Activated T-helper 1 cell treated with anti-CD3 and anti-CD28 coated beads, Interleukin-12 subunit alpha, Interleukin-12 subunit beta, Interleukin-2, Interleukin-4 antibody, amounts not matched to agents 30 ng/mL and 10 ng/mL and 1 ng/mL, durations not matched to agents 14 hours and 24 hours and 36 hours (primary cell): ENCODE measurements around the gene GUCY2F. TPM values are rescaled to one million over a fixed set of nuclear protein-coding genes. Genes with fewer than 3 reads are reported as not detected.

ENCODE experiments used
- DNase-seq: peaks from one replicate; pipeline ENCODE4 v3.0.0; 2021; ENCODE audit warnings: low spot score
- H3K27ac Mint-ChIP-seq: one replicate; pipeline ENCODE4 v1.8.0; 2021; ENCODE audit warnings: mild to moderate bottlenecking, mixed read lengths
- H3K27me3 Mint-ChIP-seq: one replicate; pipeline ENCODE4 v1.8.0; 2022; ENCODE audit warnings: mild to moderate bottlenecking, moderate library complexity, mixed read lengths; ENCODE audit not compliant: insufficient read depth
- H3K36me3 Mint-ChIP-seq: one replicate; pipeline ENCODE4 v1.8.0; 2021; ENCODE audit warnings: low read depth, mixed read lengths
- H3K4me1 Mint-ChIP-seq: one replicate; pipeline ENCODE4 v1.8.0; 2021; ENCODE audit warnings: low read depth, mixed read lengths
- H3K4me3 Mint-ChIP-seq: one replicate; pipeline ENCODE4 v1.8.0; 2021; ENCODE audit warnings: mild to moderate bottlenecking, moderate library complexity, mixed read lengths
- H3K9me3 Mint-ChIP-seq: one replicate; pipeline ENCODE4 v1.8.0; 2021; ENCODE audit warnings: mixed read lengths
- intact Hi-C: fragments of 100-400 bp; cut with micrococcal nuclease; formaldehyde crosslinking; loops from one replicate; pipeline ENCODE4 v1.15.1; 2024
- total RNA-seq: library from RNA; stranded (reverse); gene quantifications from 2 replicates; pipeline ENCODE4 v1.2.3, GENCODE V29; 2022

Gene GUCY2F
- total RNA-seq, 1 donor from 2014 or later = not detected

DNA sequence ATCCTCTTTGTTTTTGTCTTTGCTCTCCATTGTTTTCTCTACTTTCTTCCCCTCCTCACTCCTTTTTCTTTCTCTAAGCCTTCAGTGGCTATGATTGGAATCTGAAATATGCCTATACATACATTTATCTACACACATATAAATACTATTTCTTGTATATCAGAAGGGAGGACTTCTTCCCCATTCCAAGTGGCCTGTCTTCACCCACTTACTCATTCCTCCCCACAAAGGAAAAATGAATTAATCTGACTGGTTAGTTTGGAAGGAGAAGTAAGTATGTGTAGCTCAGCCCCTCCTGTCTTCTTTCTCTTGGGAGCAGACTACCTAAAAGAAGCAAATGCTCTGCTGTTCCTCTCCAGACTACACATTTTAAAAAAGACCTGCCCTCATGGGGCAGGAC lies 17.7 kb downstream of the GUCY2F start:
- Mint-ChIP-seq H3K4me1 (no peaks in the 10 kb centered on the region), H3K4me3 (no peak overlapping the region), H3K36me3 (no peaks in the 10 kb centered on the region), H3K9me3 (no peaks in the 10 kb centered on the region), H3K27ac (no peak overlapping the region), H3K27me3 (peaks cover 3% of the 10 kb centered on the region)
- intact Hi-C loops = no loop called here
- DNase-seq = no peak

- no peaks in the 10 kb centered on the region for H3K9me3 Mint-ChIP-seq
- intact Hi-C loops = no loop called here
- peaks cover 3% of the 10 kb centered on the region for H3K27me3 Mint-ChIP-seq
- H3K36me3 Mint-ChIP-seq = no peaks in the 10 kb centered on the region
- H3K27ac Mint-ChIP-seq = no peak overlapping the region
- no peaks in the 10 kb centered on the region for H3K4me1 Mint-ChIP-seq
- DNase-seq = no peak
- H3K4me3 Mint-ChIP-seq = no peak overlapping the region
These were observed 18.1 kb downstream of the GUCY2F start for GRCh38 chrX:109463784-109464183.

GRCh38 chrX:109448282-109448938 lies 33.5 kb downstream of the GUCY2F start:
- Mint-ChIP-seq H3K27me3 (peaks cover 3% of the 10 kb centered on the region), H3K4me3 (no peak overlapping the region), H3K27ac (no peak overlapping the region), H3K9me3 (no peaks in the 10 kb centered on the region), H3K4me1 (no peaks in the 10 kb centered on the region), H3K36me3 (no peaks in the 10 kb centered on the region)
- DNase-seq = no peak
- intact Hi-C loops = no loop called here

DNA sequence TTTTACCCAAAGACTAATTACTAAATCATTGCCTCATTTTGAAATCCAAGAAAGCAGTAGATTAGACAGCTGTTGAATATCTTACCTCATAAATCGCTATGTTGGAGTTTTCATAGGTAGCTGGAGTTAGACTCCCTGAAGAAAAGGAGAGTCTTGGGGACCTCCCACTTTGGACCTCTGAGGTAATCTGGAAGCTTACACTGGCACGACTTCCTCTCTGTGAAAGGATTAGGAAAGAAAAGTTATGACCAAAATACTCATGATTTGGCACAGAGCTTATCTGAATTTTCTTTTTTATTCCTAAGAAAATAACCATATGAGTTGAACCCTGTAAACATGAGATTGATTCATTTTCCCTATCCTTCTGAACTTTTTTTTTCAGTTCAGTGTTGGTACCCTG lies 40.6 kb downstream of the GUCY2F start:
- Mint-ChIP-seq H3K27ac (no peak overlapping the region), H3K9me3 (peaks cover 4% of the 10 kb centered on the region), H3K4me3 (no peak overlapping the region), H3K4me1 (no peaks in the 10 kb centered on the region), H3K27me3 (no peaks in the 10 kb centered on the region), H3K36me3 (no peaks in the 10 kb centered on the region)
- DNase-seq = no peak
- intact Hi-C loops = no loop called here

DNA sequence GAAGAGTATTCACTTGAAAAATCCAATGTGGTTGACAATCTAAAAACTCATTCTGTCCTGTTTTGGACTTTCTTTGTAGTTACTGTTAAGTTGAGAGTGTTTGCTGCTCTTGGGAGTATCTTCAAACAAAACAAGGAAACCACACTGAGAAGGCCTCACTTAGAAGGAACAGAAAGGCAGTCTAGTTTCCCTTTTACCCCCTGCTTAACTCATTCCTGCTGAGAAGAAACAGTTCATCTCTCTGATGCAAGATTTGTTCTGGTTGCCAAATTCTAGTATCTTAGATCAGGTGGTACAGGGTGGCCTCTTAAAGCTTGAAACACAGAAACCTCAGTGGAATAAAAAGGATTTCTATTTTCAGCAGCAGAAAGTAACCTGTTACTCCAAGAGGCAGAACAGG lies 41.4 kb downstream of the GUCY2F start:
- Mint-ChIP-seq H3K4me3 (no peak overlapping the region), H3K27ac (no peak overlapping the region), H3K36me3 (no peaks in the 10 kb centered on the region), H3K27me3 (no peaks in the 10 kb centered on the region), H3K4me1 (no peaks in the 10 kb centered on the region), H3K9me3 (peaks cover 4% of the 10 kb centered on the region)
- intact Hi-C loops = no loop called here
- DNase-seq = no peak

DNA sequence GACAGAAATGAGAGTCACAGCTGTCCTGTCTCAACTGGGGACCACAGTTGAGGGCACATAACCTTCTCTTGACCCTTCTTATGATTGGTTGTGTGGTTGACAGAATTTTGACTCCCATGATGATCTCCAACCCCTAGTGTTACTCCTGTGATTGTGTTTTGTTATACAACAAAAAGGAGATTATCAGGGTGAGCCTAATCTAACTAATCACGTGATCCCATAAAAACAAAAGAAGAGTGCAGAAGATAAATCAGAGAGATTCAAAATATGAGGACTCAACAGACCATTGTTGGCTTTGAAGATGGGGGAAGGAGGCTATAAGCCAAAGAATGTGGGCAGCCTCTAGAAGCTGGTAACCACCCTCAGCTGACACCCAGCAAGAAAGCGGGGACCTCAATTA lies 72.7 kb downstream of the GUCY2F start:
- DNase-seq = no peak
- H3K27ac Mint-ChIP-seq = no peak overlapping the region
- H3K4me1 Mint-ChIP-seq = no peaks in the 10 kb centered on the region
- no peak overlapping the region for H3K4me3 Mint-ChIP-seq
- no peaks in the 10 kb centered on the region for H3K27me3 Mint-ChIP-seq
- no peaks in the 10 kb centered on the region for H3K36me3 Mint-ChIP-seq
- intact Hi-C loops = no loop called here
- no peaks in the 10 kb centered on the region for H3K9me3 Mint-ChIP-seq

GRCh38 chrX:109403922-109404321 lies 78.0 kb downstream of the GUCY2F start:
- no peak for DNase-seq
- Mint-ChIP-seq H3K27ac (no peak overlapping the region), H3K4me1 (no peaks in the 10 kb centered on the region), H3K36me3 (no peaks in the 10 kb centered on the region), H3K4me3 (no peak overlapping the region), H3K9me3 (no peaks in the 10 kb centered on the region), H3K27me3 (no peaks in the 10 kb centered on the region)
- intact Hi-C loops = no loop called here

GRCh38 chrX:109399831-109400230 lies 82.1 kb downstream of the GUCY2F start:
- H3K4me1 Mint-ChIP-seq = no peaks in the 10 kb centered on the region
- no peak for DNase-seq
- intact Hi-C loops = no loop called here

DNA sequence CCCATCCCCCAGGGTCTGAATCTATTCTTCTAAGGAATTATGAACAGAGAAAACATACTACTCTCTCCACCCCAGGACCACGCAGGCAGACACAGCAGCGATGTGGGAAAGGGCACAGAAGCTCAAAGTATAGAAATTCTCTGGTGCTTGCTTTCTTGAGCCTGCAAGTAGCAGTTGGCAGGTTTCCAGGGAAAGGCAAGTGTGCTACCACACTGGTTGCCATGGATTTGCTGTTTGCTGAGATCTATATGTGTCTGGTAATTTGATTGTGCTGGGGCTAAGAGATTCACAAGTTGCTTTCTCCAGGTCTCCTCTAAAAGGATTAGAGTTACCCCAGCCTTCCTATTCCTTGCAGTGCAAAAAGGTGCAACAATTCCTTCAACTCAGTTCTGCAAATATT lies 83.1 kb downstream of the GUCY2F start:
- intact Hi-C loops = no loop called here
- DNase-seq = no peak
- no peak overlapping the region for H3K4me3 Mint-ChIP-seq
- no peaks in the 10 kb centered on the region for H3K9me3 Mint-ChIP-seq
- no peaks in the 10 kb centered on the region for H3K4me1 Mint-ChIP-seq
- no peak overlapping the region for H3K27ac Mint-ChIP-seq
- no peaks in the 10 kb centered on the region for H3K36me3 Mint-ChIP-seq
- H3K27me3 Mint-ChIP-seq = peaks cover 2% of the 10 kb centered on the region

More at GRCh38 chrX:109399831-109400230, 82.1 kb downstream of the GUCY2F start:
- no peaks in the 10 kb centered on the region for H3K36me3 Mint-ChIP-seq
- no peaks in the 10 kb centered on the region for H3K9me3 Mint-ChIP-seq
- H3K27ac Mint-ChIP-seq = no peak overlapping the region
- H3K4me3 Mint-ChIP-seq = no peak overlapping the region
- no peaks in the 10 kb centered on the region for H3K27me3 Mint-ChIP-seq

GRCh38 chrX:109398061-109398460 lies 83.8 kb downstream of the GUCY2F start:
- Mint-ChIP-seq H3K27ac (no peak overlapping the region), H3K9me3 (no peaks in the 10 kb centered on the region), H3K27me3 (peaks cover 2% of the 10 kb centered on the region), H3K4me1 (no peaks in the 10 kb centered on the region), H3K36me3 (no peaks in the 10 kb centered on the region), H3K4me3 (no peak overlapping the region)
- DNase-seq = no peak
- intact Hi-C loops = no loop called here

DNA sequence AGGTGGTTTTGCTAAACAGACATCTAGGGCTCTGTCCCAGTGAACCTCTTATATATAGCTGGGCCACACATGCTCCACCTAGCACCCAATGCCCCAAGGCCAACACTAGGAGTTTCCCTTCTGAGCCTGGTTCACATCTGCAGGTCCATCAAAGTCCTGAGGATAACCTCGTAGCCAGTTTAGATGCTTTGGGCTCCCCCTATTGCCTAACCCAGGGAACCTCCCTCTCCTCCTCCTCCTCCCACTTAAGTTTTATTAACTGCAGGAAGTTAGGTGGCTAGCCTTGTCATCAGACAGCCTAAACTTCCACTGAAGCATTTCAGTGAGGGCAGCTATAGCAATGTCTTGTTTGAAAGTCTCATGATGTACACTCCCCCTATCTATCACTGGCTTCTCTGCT lies 88.0 kb downstream of the GUCY2F start:
- intact Hi-C loops = no loop called here
- no peaks in the 10 kb centered on the region for H3K36me3 Mint-ChIP-seq
- H3K4me1 Mint-ChIP-seq = no peaks in the 10 kb centered on the region
- H3K27ac Mint-ChIP-seq = no peak overlapping the region
- H3K9me3 Mint-ChIP-seq = no peaks in the 10 kb centered on the region
- no peak overlapping the region for H3K4me3 Mint-ChIP-seq
- DNase-seq = no peak
- H3K27me3 Mint-ChIP-seq = peaks cover 2% of the 10 kb centered on the region

DNA sequence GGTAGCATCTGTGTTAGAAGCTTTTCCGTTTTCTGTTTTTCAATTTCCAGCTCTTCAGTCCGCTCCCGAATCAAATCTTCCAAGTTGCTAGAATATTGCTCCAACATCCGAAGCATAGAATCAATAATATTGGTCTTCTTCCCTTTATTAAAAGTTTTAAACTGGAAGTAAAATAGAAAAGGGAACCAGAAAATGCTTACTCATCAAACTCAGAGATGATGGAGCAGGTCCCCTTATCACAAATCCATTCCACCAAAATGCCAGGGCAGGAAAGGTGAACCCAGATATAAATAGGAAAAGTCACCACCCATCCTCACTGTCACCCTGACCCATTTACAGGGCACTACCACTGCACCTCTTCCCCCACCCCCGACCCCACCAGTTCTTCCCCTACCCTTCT lies 89.0 kb downstream of the GUCY2F start:
- Mint-ChIP-seq H3K27me3 (peaks cover 2% of the 10 kb centered on the region), H3K27ac (no peak overlapping the region), H3K9me3 (no peaks in the 10 kb centered on the region), H3K4me3 (no peak overlapping the region), H3K4me1 (no peaks in the 10 kb centered on the region), H3K36me3 (no peaks in the 10 kb centered on the region)
- intact Hi-C loops = no loop called here
- DNase-seq = no peak

DNA sequence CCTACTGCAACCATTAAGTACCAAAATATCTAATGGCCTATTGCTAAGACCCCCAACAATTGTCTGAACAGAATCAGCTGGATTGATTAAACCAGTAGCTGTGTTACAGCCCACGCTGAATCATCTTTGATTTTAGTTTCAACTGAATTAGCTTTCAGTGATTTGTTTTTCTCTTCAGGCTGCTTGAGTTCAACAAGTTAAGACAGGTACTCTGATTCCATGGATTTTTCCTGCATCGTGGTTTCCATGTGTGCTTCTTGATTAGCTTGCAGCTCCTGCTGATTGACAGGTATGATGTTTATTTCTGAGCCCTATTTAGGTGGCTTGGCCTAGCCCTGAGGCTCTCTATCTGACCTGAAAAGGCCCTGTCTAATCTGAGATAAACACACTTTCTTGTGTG lies 91.3 kb downstream of the GUCY2F start:
- intact Hi-C loops = no loop called here
- DNase-seq = no peak
- H3K36me3 Mint-ChIP-seq = no peaks in the 10 kb centered on the region
- H3K4me3 Mint-ChIP-seq = no peak overlapping the region
- no peaks in the 10 kb centered on the region for H3K4me1 Mint-ChIP-seq
- H3K27ac Mint-ChIP-seq = no peak overlapping the region
- H3K9me3 Mint-ChIP-seq = no peaks in the 10 kb centered on the region
- H3K27me3 Mint-ChIP-seq = peaks cover 2% of the 10 kb centered on the region

GRCh38 chrX:109389917-109390316 lies 92.0 kb downstream of the GUCY2F start:
- Mint-ChIP-seq H3K9me3 (no peaks in the 10 kb centered on the region), H3K27me3 (peaks cover 2% of the 10 kb centered on the region), H3K27ac (no peak overlapping the region), H3K36me3 (no peaks in the 10 kb centered on the region), H3K4me3 (no peak overlapping the region), H3K4me1 (no peaks in the 10 kb centered on the region)
- no peak for DNase-seq
- intact Hi-C loops = no loop called here
